ENCODE results near the gene PAFAH1B1. TPM values are rescaled to one million over a fixed set of nuclear protein-coding genes. Genes with fewer than 3 reads are reported as not detected.

PAFAH1B1 gene
- total RNA-seq, 2 experiments from 2014 or later: 120 to 123 TPM

- ChIA-PET CTCF (no interaction called here), POLR2A (no interaction called here)
- H3K36me3 ChIP-seq (ENCODE audit: insufficient read depth, low read length): peaks cover 36% of the 10 kb centered on the region
- Mint-ChIP-seq H3K9me3 (no peaks in the 10 kb centered on the region), H3K27ac (no peak overlapping the region), H3K4me3 (no peak overlapping the region), H3K4me1 (ENCODE audit: low read depth) (peaks cover 9% of the 10 kb centered on the region), H3K27me3 (no peaks in the 10 kb centered on the region), H3K36me3 (ENCODE audit: low read depth) (peaks cover 38% of the 10 kb centered on the region)
- DNase-seq: no peak
- H3K4me1 ChIP-seq (ENCODE audit: insufficient read depth, low read length): peaks cover 29% of the 10 kb centered on the region
- H3K27ac ChIP-seq (ENCODE audit: low read depth in 1 of 2, low read length in 2 of 2): no peak overlapping the region
- intact Hi-C loops (cut with DNase I, micrococcal nuclease): no loop called here
- no peaks in the 10 kb centered on the region for H3K27me3 ChIP-seq (ENCODE audit: control insufficient read depth in 1 of 2, insufficient read depth in 2 of 2, low read length in 2 of 2)
- H3K9me3 ChIP-seq (ENCODE audit: control insufficient read depth in 1 of 2, insufficient read depth in 1 of 2, low read length in 2 of 2): no peaks in the 10 kb centered on the region
- ATAC-seq (ENCODE audit: poor library complexity): no peak
- H3K4me3 ChIP-seq (ENCODE audit: low read length): no peak overlapping the region
- TF ChIP-seq, protein P1, sequence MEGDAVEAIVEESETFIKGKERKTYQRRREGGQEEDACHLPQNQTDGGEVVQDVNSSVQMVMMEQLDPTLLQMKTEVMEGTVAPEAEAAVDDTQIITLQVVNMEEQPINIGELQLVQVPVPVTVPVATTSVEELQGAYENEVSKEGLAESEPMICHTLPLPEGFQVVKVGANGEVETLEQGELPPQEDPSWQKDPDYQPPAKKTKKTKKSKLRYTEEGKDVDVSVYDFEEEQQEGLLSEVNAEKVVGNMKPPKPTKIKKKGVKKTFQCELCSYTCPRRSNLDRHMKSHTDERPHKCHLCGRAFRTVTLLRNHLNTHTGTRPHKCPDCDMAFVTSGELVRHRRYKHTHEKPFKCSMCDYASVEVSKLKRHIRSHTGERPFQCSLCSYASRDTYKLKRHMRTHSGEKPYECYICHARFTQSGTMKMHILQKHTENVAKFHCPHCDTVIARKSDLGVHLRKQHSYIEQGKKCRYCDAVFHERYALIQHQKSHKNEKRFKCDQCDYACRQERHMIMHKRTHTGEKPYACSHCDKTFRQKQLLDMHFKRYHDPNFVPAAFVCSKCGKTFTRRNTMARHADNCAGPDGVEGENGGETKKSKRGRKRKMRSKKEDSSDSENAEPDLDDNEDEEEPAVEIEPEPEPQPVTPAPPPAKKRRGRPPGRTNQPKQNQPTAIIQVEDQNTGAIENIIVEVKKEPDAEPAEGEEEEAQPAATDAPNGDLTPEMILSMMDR (IDR thresholded peaks at IDR 0.05): no peak
Measured at GRCh38 chr17:2704031-2704889, 110.8 kb downstream of the PAFAH1B1 start.

DNA sequence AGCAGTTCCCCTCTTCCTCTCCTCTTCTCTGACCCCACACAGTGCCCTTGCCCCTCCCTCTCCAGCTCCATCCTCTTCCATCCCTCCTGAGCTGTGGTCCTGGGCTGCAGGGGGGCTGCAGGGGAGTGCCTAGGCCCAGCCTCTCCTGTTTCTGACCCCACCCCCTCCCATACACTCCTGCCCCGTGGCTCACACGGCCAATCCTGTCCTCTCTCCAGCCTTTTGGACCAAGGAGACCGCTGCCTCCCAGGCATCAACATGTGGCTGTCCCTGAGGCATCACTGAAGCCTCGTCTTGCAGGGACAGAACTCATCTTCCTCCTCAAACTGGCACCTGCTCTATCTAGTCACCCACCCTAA lies 111.4 kb downstream of the PAFAH1B1 start:
- peaks cover 15% of the 10 kb centered on the region for H3K4me1 Mint-ChIP-seq (ENCODE audit: low read depth)
- H3K9me3 Mint-ChIP-seq: no peaks in the 10 kb centered on the region
- Histone ChIP-seq H3K4me3 (ENCODE audit: low read length) (no peak overlapping the region), H3K9me3 (ENCODE audit: control insufficient read depth in 1 of 2, insufficient read depth in 1 of 2, low read length in 2 of 2) (no peaks in the 10 kb centered on the region), H3K27me3 (ENCODE audit: control insufficient read depth in 1 of 2, insufficient read depth in 2 of 2, low read length in 2 of 2) (no peaks in the 10 kb centered on the region), H3K27ac (ENCODE audit: low read depth in 1 of 2, low read length in 2 of 2) (no peak overlapping the region), H3K4me1 (ENCODE audit: insufficient read depth, low read length) (peaks cover 35% of the 10 kb centered on the region), H3K36me3 (ENCODE audit: insufficient read depth, low read length) (peaks cover 35% of the 10 kb centered on the region)
- TF ChIP-seq, protein P1 (IDR thresholded peaks at IDR 0.05): no peak
- H3K27ac Mint-ChIP-seq: no peak overlapping the region
- ChIA-PET CTCF (no interaction called here), POLR2A (no interaction called here)
- DNase-seq: no peak
- no peak for ATAC-seq (ENCODE audit: poor library complexity)
- peaks cover 36% of the 10 kb centered on the region for H3K36me3 Mint-ChIP-seq (ENCODE audit: low read depth)
- H3K27me3 Mint-ChIP-seq: no peaks in the 10 kb centered on the region
- intact Hi-C loops (cut with DNase I, micrococcal nuclease): no loop called here
- no peak overlapping the region for H3K4me3 Mint-ChIP-seq

DNA sequence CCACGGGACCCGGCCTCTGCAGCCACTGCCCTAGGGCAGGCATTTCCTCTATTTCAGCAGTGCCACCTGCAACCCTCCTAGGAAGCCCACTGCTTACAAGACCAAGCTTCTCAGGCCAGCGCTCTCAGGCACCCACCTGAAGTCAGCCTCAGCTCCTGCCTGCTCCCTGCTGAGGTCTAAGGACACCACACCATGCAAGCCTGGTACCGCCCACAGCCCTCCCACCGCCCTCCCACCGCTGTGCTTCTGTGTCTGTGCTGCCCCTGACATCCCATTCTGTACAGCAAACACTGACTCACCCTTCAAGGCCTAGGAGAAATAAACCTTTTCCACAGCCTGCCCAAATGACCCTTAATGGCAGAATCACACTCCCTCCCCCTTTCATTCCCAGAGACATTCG lies 111.8 kb downstream of the PAFAH1B1 start:
- Mint-ChIP-seq H3K27ac (no peak overlapping the region), H3K4me1 (ENCODE audit: low read depth) (peaks cover 19% of the 10 kb centered on the region), H3K9me3 (no peaks in the 10 kb centered on the region), H3K27me3 (no peaks in the 10 kb centered on the region), H3K4me3 (no peak overlapping the region), H3K36me3 (ENCODE audit: low read depth) (peaks cover 32% of the 10 kb centered on the region)
- intact Hi-C loops (cut with DNase I, micrococcal nuclease): no loop called here
- Histone ChIP-seq H3K36me3 (ENCODE audit: insufficient read depth, low read length) (peaks cover 31% of the 10 kb centered on the region), H3K4me1 (ENCODE audit: insufficient read depth, low read length) (peaks cover 39% of the 10 kb centered on the region), H3K9me3 (ENCODE audit: control insufficient read depth in 1 of 2, insufficient read depth in 1 of 2, low read length in 2 of 2) (no peaks in the 10 kb centered on the region), H3K27me3 (ENCODE audit: control insufficient read depth in 1 of 2, insufficient read depth in 2 of 2, low read length in 2 of 2) (no peaks in the 10 kb centered on the region), H3K4me3 (ENCODE audit: low read length) (no peak overlapping the region), H3K27ac (ENCODE audit: low read depth in 1 of 2, low read length in 2 of 2) (no peak overlapping the region)
- POLR2A ChIA-PET: no interaction called here
- ATAC-seq (ENCODE audit: poor library complexity) (no peak), DNase-seq (no peak)
- TF ChIP-seq, protein P1 (IDR thresholded peaks at IDR 0.05): no peak
- CTCF ChIA-PET: interaction anchor here (0.6 kb wide), 1 partner anchor 25 kb away, joined by 3 read pairs; no protein-coding TSS in a partner anchor
